Stimulated activated CD8-positive, alpha-beta memory T cell treated with anti-CD3 and anti-CD28 coated beads, Interleukin-7, amount 100 ng/mL, for 24 hours (primary cell): Measurements from ENCODE around the gene TSR1.
"Not testable (repeated sequence)": the region's sequence is repeated elsewhere in the genome, so short reads cannot be mapped to it uniquely, and the experiment has no call there.

Experiments
- DNase-seq: peaks from one replicate; pipeline ENCODE4 v3.0.0-alpha.2; 2020; ENCODE audit warnings: low read depth

TSR1 gene

GRCh38 chr17:2336852-2337543 is 741 bp upstream of the TSR1 start, which contains the start of gene SGSM2:
Gene SGSM2 (plus strand): TSS chr17:2337501. CDS start chr17:2337689, 188 bp downstream.
- DNase-seq: peak; percentile 42

GRCh38 chr17:2335726-2336214 is 487 bp downstream of the TSR1 start:
- DNase-seq: no peak

GRCh38 chr17:2331303-2331702 is 5.0 kb downstream of the TSR1 start:
- no peak for DNase-seq

GRCh38 chr17:2323629-2324314 is 12.5 kb downstream of the TSR1 start:
- no peak for DNase-seq

- no peak for DNase-seq
Observed at GRCh38 chr17:2321399-2321798, 14.9 kb downstream of the TSR1 start.

- no peak for DNase-seq
Observed at GRCh38 chr17:2319051-2319450, 17.2 kb downstream of the TSR1 start.

- DNase-seq: no peak
Observed at GRCh38 chr17:2317796-2318195, 18.5 kb downstream of the TSR1 start.

GRCh38 chr17:2316916-2317205 is 19.4 kb downstream of the TSR1 start:
- not testable (repeated sequence) for DNase-seq

GRCh38 chr17:2312736-2313135 is 23.5 kb downstream of the TSR1 start:
- no peak for DNase-seq

GRCh38 chr17:2309338-2310154 is 26.7 kb downstream of the TSR1 start:
- no peak for DNase-seq

GRCh38 chr17:2304931-2305330 is 31.3 kb downstream of the TSR1 start:
- no peak for DNase-seq

GRCh38 chr17:2303204-2304188 is 32.8 kb downstream of the TSR1 start, which contains the start of the genes SMG6 and SRR:
Gene SMG6 (minus strand): TSS chr17:2303785. CDS start chr17:2303720, 65 bp downstream.
Gene SRR (plus strand): TSS chr17:2303950. CDS start chr17:2315561, 11,611 bp downstream.
- peak; percentile 87 for DNase-seq

- DNase-seq: no peak
Observed at GRCh38 chr17:2302778-2303203, 33.5 kb downstream of the TSR1 start.

GRCh38 chr17:2299756-2300155 is 36.5 kb downstream of the TSR1 start:
- no peak for DNase-seq

- DNase-seq: no peak
Observed at GRCh38 chr17:2299136-2299535, 37.1 kb downstream of the TSR1 start.

- DNase-seq: no peak
Observed at GRCh38 chr17:2297023-2297422, 39.2 kb downstream of the TSR1 start.

- DNase-seq: no peak
Observed at GRCh38 chr17:2295575-2295974, 40.7 kb downstream of the TSR1 start.

GRCh38 chr17:2292100-2292499 is 44.2 kb downstream of the TSR1 start:
- DNase-seq: no peak

- DNase-seq: no peak
Observed at GRCh38 chr17:2289878-2290478, 46.3 kb downstream of the TSR1 start.

- DNase-seq: no peak
Observed at GRCh38 chr17:2283302-2283701, 53.0 kb downstream of the TSR1 start.

GRCh38 chr17:2282297-2282873 is 53.9 kb downstream of the TSR1 start:
- no peak for DNase-seq
